Hepatocyte (in vitro differentiated cells): ENCODE measurements around the gene CNST.

Experiments used
- CTCF ChIP-seq: fragments of 200-600 bp; sonication (generic); IDR thresholded peaks from 2 replicates; pipeline ENCODE4 v1.5.1; 2016; ENCODE audit warnings: antibody characterized with exemption, mild to moderate bottlenecking; ENCODE audit not compliant: poor library complexity
- EZH2 ChIP-seq: fragments of 200-600 bp; sonication (generic); IDR thresholded peaks from 2 replicates; pipeline ENCODE4 v1.6.1; 2016; ENCODE audit warnings: antibody characterized with exemption, mild to moderate bottlenecking, borderline replicate concordance

GRCh38 chr1:246530482-246530881 lies 35.8 kb upstream of the CNST start:
- TF ChIP-seq EZH2, result no peak
- TF ChIP-seq CTCF, result no peak
